Tongue (tissue), 2 donors: ENCODE data around the gene ZNF487. TPM values are rescaled to one million over a fixed set of nuclear protein-coding genes. Genes with fewer than 3 reads are reported as not detected.
"Not testable (repeated sequence)": the region's sequence is repeated elsewhere in the genome, so short reads cannot be mapped to it uniquely, and the experiment has no call there.

ENCODE experiments used
- DNase-seq: peaks from one replicate; pipeline ENCODE4 v3.0.0-alpha.2; 2015
- total RNA-seq: library from RNA; depleted of rRNA; stranded (reverse); fragments of >200 nt; gene quantifications from one replicate; pipeline ENCODE4 v1.2.3, GENCODE V29; 2014

ZNF487 gene
- total RNA-seq, 1 donor from 2014 or later = 9.5 TPM

GRCh38 chr10:43404704-43405084, 32.2 kb upstream of the ZNF487 start:
- no peak for DNase-seq

GRCh38 chr10:43407148-43407575, 29.7 kb upstream of the ZNF487 start:
- DNase-seq = peak; percentile 77

- peak; percentile 95 for DNase-seq
Measured at GRCh38 chr10:43407576-43408330, 29.2 kb upstream of the ZNF487 start.

GRCh38 chr10:43408331-43408709, 28.6 kb upstream of the ZNF487 start:
- no peak for DNase-seq

- peak; percentile 98 for DNase-seq
Measured at GRCh38 chr10:43408710-43409384, 28.1 kb upstream of the ZNF487 start, which contains the start of gene HNRNPF. Gene HNRNPF (minus strand): TSS chr10:43409186. CDS start chr10:43387884, 21,302 bp downstream.

- DNase-seq = no peak
Measured at GRCh38 chr10:43409385-43410109, 27.4 kb upstream of the ZNF487 start.

- no peak for DNase-seq
Measured at GRCh38 chr10:43410345-43410744, 26.6 kb upstream of the ZNF487 start.

GRCh38 chr10:43411536-43411935, 25.4 kb upstream of the ZNF487 start:
- DNase-seq = no peak

- no peak for DNase-seq
Measured at GRCh38 chr10:43415544-43415943, 21.4 kb upstream of the ZNF487 start.

GRCh38 chr10:43417950-43418768, 18.8 kb upstream of the ZNF487 start:
- peak; percentile 18 for DNase-seq

- no peak for DNase-seq
Measured at GRCh38 chr10:43419997-43420368, 16.9 kb upstream of the ZNF487 start.

GRCh38 chr10:43420369-43421200, 16.3 kb upstream of the ZNF487 start:
- peak; percentile 92 for DNase-seq

- DNase-seq = no peak
Measured at GRCh38 chr10:43421201-43421507, 15.8 kb upstream of the ZNF487 start.

GRCh38 chr10:43421519-43421918, 15.4 kb upstream of the ZNF487 start:
- DNase-seq = no peak

- not testable (repeated sequence) for DNase-seq
Measured at GRCh38 chr10:43421944-43422343, 15.0 kb upstream of the ZNF487 start.

- DNase-seq = no peak
Measured at GRCh38 chr10:43424416-43424815, 12.5 kb upstream of the ZNF487 start.

GRCh38 chr10:43426476-43426875, 10.4 kb upstream of the ZNF487 start:
- not testable (repeated sequence) for DNase-seq

GRCh38 chr10:43427166-43427825, 9.6 kb upstream of the ZNF487 start:
- no peak for DNase-seq

GRCh38 chr10:43430926-43431663, 5.8 kb upstream of the ZNF487 start:
- no peak for DNase-seq
